ENCODE data around the gene ARHGDIA. TPM values are rescaled to one million over a fixed set of nuclear protein-coding genes. Genes with fewer than 3 reads are reported as not detected.

Gene ARHGDIA
- polyA plus RNA-seq, 1 donor from 2014 or later, result 16.1 TPM

DNA sequence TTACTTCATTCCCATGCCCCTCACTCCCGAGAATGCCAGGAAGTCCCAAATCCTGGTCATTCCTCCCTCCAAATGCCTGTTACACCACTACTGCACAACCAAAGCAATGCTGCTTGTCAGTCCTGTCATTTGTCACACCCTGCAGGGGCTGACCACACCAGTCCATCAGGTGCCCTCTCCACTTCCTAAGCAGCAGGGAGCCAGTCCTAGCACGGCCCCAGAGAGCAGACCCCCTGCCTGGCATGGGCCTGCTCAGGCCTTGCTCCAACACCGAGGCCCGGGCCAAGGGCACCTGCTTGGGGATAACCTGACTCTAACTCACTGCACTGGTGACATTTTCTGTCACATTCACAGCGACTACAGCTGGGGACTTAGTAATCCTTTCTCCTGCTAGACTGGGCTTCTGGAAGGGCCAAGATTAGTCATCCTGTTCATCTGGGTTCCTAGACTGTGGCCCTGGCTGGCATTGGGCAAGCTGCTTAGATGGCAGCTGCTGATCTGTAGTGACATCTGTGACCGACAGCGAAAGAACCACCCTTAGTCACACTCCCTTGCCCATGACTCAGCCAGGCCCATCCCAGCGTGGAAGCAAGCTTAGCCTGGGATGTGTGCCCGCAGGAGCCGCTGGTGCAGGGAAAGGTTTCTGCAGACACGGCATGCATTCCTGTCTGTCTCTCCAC lies 14.9 kb upstream of the ARHGDIA start:
- no peak overlapping the region for H3K4me2 ChIP-seq (ENCODE audit: low read length)
- peaks cover 11% of the 10 kb centered on the region for H3K79me2 ChIP-seq (replicated peaks; ENCODE audit: insufficient read depth, low read length)
- H3K9me3 ChIP-seq (ENCODE audit: low read length), result no peaks in the 10 kb centered on the region
- no peak overlapping the region for H3K9ac ChIP-seq (ENCODE audit: low read length)
- no peak overlapping the region for H3K27ac ChIP-seq (ENCODE audit: low read length)
- no peaks in the 10 kb centered on the region for H3K27me3 ChIP-seq (ENCODE audit: insufficient read depth, low read depth, low read length)
- H3K36me3 ChIP-seq (ENCODE audit: insufficient read depth, low read length), result no peaks in the 10 kb centered on the region
- H3K4me3 ChIP-seq (ENCODE audit: low read length), result no peak overlapping the region
- H4K20me1 ChIP-seq (ENCODE audit: insufficient read depth), result no peaks in the 10 kb centered on the region
- no peaks in the 10 kb centered on the region for H3F3A ChIP-seq (ENCODE audit: insufficient read depth, low read length, poor library complexity, severe bottlenecking)
- H3K9me2 ChIP-seq (ENCODE audit: insufficient read depth, low read length), result no peaks in the 10 kb centered on the region
- TF ChIP-seq POLR2AphosphoS5 (IDR thresholded peaks at IDR 0.05), result no peak
- TF ChIP-seq, protein P1, sequence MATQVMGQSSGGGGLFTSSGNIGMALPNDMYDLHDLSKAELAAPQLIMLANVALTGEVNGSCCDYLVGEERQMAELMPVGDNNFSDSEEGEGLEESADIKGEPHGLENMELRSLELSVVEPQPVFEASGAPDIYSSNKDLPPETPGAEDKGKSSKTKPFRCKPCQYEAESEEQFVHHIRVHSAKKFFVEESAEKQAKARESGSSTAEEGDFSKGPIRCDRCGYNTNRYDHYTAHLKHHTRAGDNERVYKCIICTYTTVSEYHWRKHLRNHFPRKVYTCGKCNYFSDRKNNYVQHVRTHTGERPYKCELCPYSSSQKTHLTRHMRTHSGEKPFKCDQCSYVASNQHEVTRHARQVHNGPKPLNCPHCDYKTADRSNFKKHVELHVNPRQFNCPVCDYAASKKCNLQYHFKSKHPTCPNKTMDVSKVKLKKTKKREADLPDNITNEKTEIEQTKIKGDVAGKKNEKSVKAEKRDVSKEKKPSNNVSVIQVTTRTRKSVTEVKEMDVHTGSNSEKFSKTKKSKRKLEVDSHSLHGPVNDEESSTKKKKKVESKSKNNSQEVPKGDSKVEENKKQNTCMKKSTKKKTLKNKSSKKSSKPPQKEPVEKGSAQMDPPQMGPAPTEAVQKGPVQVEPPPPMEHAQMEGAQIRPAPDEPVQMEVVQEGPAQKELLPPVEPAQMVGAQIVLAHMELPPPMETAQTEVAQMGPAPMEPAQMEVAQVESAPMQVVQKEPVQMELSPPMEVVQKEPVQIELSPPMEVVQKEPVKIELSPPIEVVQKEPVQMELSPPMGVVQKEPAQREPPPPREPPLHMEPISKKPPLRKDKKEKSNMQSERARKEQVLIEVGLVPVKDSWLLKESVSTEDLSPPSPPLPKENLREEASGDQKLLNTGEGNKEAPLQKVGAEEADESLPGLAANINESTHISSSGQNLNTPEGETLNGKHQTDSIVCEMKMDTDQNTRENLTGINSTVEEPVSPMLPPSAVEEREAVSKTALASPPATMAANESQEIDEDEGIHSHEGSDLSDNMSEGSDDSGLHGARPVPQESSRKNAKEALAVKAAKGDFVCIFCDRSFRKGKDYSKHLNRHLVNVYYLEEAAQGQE (IDR thresholded peaks at IDR 0.05; ENCODE audit: borderline replicate concordance), result no peak
- TF ChIP-seq EP300 (conservative IDR thresholded peaks at IDR 0.05; ENCODE audit: poor library complexity, severe bottlenecking), result no peak
- no peak for TF ChIP-seq MXI1 (conservative IDR thresholded peaks at IDR 0.05; ENCODE audit: poor library complexity, severe bottlenecking)
- TF ChIP-seq EZH2 (IDR thresholded peaks at IDR 0.05; ENCODE audit: borderline replicate concordance, insufficient read depth, low read length, poor library complexity, severe bottlenecking), result no peak
- no peak for TF ChIP-seq RAD21 (conservative IDR thresholded peaks at IDR 0.05)
- no peak for TF ChIP-seq TAF1 (IDR thresholded peaks at IDR 0.05; ENCODE audit: low read depth)
- TF ChIP-seq, protein P2, sequence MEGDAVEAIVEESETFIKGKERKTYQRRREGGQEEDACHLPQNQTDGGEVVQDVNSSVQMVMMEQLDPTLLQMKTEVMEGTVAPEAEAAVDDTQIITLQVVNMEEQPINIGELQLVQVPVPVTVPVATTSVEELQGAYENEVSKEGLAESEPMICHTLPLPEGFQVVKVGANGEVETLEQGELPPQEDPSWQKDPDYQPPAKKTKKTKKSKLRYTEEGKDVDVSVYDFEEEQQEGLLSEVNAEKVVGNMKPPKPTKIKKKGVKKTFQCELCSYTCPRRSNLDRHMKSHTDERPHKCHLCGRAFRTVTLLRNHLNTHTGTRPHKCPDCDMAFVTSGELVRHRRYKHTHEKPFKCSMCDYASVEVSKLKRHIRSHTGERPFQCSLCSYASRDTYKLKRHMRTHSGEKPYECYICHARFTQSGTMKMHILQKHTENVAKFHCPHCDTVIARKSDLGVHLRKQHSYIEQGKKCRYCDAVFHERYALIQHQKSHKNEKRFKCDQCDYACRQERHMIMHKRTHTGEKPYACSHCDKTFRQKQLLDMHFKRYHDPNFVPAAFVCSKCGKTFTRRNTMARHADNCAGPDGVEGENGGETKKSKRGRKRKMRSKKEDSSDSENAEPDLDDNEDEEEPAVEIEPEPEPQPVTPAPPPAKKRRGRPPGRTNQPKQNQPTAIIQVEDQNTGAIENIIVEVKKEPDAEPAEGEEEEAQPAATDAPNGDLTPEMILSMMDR (IDR thresholded peaks at IDR 0.05; ENCODE audit: poor library complexity, severe bottlenecking), result no peak
- TF ChIP-seq SMC3 (conservative IDR thresholded peaks at IDR 0.05; ENCODE audit: poor library complexity), result no peak
- no peak overlapping the region for H2AFZ ChIP-seq (ENCODE audit: low read depth, low read length)

DNA sequence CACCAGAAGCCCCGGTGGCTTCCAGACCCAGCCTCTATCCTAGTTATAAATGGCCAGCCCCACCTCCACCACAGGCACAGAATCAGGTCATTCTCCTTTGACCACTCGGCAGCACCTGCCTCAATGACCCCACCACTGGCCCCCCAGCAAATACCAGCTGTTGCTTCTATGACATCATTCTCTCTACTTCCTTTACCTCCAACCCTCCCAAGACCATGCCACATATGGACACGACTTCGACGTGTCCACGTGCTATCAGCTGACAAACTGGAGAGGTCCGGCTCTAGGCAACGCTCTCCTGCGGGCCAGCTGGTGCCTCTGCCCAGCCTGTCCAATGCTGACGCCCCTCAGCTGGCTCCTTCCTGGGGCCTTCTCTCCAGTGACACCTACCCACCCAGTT lies 14.3 kb upstream of the ARHGDIA start:
- no peak overlapping the region for H3K4me3 ChIP-seq (ENCODE audit: low read length)
- H3F3A ChIP-seq (ENCODE audit: insufficient read depth, low read length, poor library complexity, severe bottlenecking), result no peaks in the 10 kb centered on the region
- no peaks in the 10 kb centered on the region for H3K36me3 ChIP-seq (ENCODE audit: insufficient read depth, low read length)
- TF ChIP-seq, protein P2 (IDR thresholded peaks at IDR 0.05; ENCODE audit: poor library complexity, severe bottlenecking), result no peak
- no peak for TF ChIP-seq EZH2 (IDR thresholded peaks at IDR 0.05; ENCODE audit: borderline replicate concordance, insufficient read depth, low read length, poor library complexity, severe bottlenecking)
- no peak for TF ChIP-seq SMC3 (conservative IDR thresholded peaks at IDR 0.05; ENCODE audit: poor library complexity)
- no peak for TF ChIP-seq RAD21 (conservative IDR thresholded peaks at IDR 0.05)
- no peak for TF ChIP-seq EP300 (conservative IDR thresholded peaks at IDR 0.05; ENCODE audit: poor library complexity, severe bottlenecking)
- TF ChIP-seq POLR2AphosphoS5 (IDR thresholded peaks at IDR 0.05), result no peak
- TF ChIP-seq MXI1 (conservative IDR thresholded peaks at IDR 0.05; ENCODE audit: poor library complexity, severe bottlenecking), result no peak
- no peak overlapping the region for H2AFZ ChIP-seq (ENCODE audit: low read depth, low read length)
- no peaks in the 10 kb centered on the region for H4K20me1 ChIP-seq (ENCODE audit: insufficient read depth)
- H3K9ac ChIP-seq (ENCODE audit: low read length), result no peak overlapping the region
- no peaks in the 10 kb centered on the region for H3K9me2 ChIP-seq (ENCODE audit: insufficient read depth, low read length)
- no peak overlapping the region for H3K4me2 ChIP-seq (ENCODE audit: low read length)
- H3K27me3 ChIP-seq (ENCODE audit: insufficient read depth, low read depth, low read length), result no peaks in the 10 kb centered on the region
- H3K27ac ChIP-seq (ENCODE audit: low read length), result no peak overlapping the region
- H3K79me2 ChIP-seq (replicated peaks; ENCODE audit: insufficient read depth, low read length), result peaks cover 6% of the 10 kb centered on the region
- no peaks in the 10 kb centered on the region for H3K9me3 ChIP-seq (ENCODE audit: low read length)
